GM19043 (cell line): ENCODE data around the gene ZFAND6.

Experiments
- ATAC-seq: cut with Tn5 transposase; IDR thresholded peaks from one replicate; pipeline ENCODE4 v1.9.1; 2021; ENCODE audit warnings: low read depth; ENCODE audit not compliant: unreplicated experiment

The ZFAND6 gene

GRCh38 chr15:80183306-80183705 is 123.8 kb downstream of the ZFAND6 start:
- no peak for ATAC-seq

GRCh38 chr15:80183886-80184285 is 124.4 kb downstream of the ZFAND6 start:
- ATAC-seq, result no peak

GRCh38 chr15:80184554-80184953 is 125.1 kb downstream of the ZFAND6 start:
- no peak for ATAC-seq

GRCh38 chr15:80185152-80185551 is 125.7 kb downstream of the ZFAND6 start:
- no peak for ATAC-seq

- no peak for ATAC-seq
Observed at GRCh38 chr15:80186066-80186465, 126.6 kb downstream of the ZFAND6 start.

- no peak for ATAC-seq
Observed at GRCh38 chr15:80186597-80186996, 127.1 kb downstream of the ZFAND6 start.
